ENCODE results near the gene TSPO.
"Not testable (repeated sequence)": the region's sequence is repeated elsewhere in the genome, so short reads cannot be mapped to it uniquely, and the experiment has no call there.

Gene TSPO

DNA sequence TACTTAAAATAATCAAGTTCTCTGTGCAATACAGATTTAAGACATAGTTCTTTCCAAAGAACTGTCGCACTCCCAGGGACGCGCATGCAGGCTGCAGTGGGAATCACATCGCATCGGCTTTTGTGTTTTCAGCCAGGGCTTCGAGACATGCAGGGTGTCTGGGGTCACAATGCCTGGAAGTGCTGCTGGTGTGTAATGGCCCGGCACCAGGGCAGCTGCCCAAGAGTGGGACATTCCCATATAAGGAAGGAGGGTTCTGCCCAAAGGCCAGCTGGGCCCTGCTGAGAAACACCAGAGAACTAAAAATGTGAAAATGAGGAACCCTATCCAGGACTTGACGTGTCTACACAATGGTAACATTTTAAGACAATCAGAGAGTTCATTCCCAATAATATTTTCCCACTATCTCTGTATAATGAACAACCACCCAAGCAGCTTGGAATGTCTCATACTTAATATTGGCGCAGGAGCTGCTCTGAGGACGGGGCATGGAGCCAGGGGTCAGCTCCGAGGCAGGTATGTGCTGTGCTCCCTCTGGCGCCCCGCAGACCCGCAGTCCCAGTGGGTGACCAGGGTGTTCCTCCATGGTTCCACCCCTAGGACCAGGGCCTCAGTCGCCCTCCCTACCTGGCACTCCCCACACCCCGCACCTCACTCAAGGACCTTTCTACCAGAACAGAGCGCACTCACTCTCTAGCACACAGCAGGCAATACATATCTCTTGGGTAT is 19.4 kb upstream of the TSPO start:
- FAIRE-seq: no peak

DNA sequence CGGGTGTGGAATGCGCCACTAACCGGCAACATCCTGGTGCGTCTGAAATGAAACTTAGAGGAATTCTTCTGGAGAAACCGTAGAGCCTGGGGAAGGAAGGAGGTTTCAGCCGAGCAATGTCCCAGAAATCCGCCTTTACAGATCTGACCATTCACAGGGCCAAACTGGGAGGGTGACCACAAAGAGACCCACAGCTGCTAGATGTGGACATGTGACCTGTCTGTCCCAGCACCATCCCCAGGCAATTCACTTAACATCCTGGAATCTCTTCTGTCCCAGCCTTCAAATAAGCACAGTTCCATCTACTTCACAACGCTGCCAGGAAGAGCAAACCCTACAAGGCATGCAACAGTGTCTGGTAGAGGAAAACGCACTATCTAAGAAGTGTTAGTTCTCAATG is 18.0 kb upstream of the TSPO start:
- no peak for FAIRE-seq

GRCh38 chr22:43134553-43134952 is 16.8 kb upstream of the TSPO start:
- FAIRE-seq: no peak

DNA sequence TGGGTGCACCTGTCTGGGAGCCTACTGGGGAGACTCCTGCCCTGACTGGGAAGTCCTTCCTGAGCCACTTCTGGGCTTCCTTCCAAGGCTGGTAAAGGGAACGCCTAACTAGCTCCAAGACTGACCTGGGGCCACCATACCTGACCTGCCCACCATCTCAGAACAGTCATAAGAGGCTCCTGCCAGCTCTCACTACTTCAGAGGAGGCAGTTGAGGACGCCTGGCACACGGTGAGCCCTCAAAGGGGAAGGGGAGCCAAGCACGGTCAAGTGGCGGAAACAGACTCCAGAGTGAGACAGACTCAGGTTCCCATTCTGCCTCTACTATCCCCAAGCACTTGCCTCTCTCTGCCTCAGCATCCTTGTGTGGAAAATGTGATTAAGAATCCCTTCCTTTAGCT is 15.8 kb upstream of the TSPO start:
- no peak for FAIRE-seq

DNA sequence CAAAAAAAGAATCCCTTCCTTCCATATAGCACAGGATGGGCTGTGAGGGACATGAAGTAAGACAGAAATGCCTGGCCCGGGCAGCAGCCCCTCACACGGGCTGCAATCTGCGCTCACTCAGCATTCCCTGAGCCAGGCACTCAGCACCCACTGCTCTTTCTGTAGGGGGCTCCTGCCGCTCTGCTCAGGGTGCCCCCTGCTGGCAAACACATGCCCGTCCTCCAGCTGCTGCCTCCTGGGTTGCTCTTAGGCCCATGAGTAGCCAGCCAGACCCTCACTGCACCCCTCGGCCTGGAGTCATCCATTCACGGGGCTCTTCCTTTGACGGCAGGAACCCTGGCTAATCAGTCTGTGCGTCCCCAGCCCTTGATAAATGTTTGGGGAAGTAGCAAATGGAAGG is 15.1 kb upstream of the TSPO start:
- no peak for FAIRE-seq

DNA sequence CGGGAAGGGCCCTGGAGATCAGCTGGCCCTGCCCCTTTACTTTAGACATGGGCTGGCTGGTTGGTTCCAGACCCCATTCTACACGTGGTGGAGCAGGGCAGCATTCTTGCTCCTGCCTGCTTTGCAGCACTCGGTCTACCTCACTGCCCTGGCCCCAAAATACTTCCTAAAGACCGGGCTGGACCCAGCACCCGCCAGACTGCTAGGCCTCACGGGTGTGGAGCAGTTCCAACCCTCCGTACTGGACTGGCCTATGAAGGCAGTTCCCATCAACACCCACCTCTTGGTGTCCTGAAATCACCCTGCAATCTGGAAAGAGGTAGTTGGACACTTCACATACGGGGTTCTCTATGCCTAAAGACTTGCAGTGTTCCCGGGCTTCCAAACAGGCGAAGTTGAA is 14.6 kb upstream of the TSPO start:
- FAIRE-seq: no peak

DNA sequence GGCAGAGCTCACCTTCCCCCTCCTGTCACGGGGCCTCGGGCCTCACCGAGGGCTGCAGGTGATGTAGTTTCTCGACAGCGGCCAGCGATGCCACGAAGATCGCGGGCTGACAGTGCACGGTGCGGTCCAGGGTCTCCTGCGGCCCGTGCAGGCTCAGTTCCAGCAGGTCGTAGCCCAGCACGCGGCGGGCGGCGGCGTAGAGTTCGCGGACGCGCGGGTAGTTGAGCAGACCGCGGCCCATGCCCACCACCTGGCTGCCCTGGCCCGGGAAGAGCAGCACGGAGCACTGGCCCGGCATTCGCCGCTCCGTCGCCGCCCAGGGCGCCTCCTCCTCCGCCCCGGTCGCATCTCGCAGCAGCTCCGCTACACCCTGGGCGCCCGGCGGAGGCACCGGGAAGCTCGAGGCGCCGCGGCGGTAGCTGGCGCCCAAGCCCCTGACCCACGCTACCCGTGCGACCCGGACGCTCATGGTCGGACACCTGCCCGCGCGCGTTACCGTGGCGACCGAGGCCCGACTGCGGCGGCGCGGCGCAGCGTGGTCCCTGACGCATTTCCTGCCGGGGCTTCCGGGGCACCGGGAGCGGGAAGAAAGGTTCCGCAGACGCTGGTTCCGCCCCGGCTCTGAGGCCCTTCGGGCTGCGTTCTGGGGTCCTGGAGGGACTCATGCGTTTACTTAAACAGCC is 8.3 kb upstream of the TSPO start, which contains the start of gene MCAT:
Gene MCAT, minus strand, starts transcription at position 519 of the 683 bp plus-strand sequence. Its CDS starts 50 bp downstream, at position 469.
- FAIRE-seq: no peak

DNA sequence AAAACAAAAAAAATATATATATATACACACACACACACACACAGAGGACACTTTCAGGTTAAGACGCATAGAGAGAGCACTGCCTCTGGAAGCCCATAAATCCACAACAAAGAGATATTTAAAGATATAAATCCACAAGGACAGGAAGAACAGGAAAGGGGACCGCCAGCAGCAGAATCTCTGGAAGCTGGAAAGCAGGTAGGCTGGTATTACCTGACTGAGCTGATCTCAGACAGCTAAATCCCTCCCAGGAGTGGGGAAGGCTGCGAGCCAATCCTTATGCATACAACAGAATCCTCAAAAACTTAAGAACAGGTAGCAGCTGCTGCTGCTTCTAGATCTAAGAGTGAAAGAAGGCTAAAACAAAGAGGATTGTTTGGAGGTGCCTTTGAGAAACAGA is 6.4 kb upstream of the TSPO start:
- no peak for FAIRE-seq

DNA sequence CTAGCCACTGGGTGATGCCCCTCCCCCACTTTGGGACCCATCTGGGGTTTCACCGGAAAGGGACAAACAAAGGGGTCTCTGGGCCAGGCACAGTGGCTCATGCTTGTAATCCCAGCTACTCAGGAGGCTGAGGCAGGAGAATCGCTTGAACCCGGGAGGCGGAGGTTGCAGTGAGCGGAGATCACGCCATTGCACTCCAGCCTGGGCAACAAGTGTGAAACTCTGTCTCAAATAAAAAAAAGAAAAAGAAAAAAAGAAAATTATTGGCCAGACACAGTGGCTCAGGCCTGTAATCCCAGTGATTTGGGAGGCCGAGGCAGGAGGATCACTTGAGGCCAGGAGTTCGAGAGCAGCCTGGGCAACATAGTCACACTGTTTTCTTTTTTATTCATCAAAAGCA is 6.0 kb upstream of the TSPO start:
- FAIRE-seq: not testable (repeated sequence)

DNA sequence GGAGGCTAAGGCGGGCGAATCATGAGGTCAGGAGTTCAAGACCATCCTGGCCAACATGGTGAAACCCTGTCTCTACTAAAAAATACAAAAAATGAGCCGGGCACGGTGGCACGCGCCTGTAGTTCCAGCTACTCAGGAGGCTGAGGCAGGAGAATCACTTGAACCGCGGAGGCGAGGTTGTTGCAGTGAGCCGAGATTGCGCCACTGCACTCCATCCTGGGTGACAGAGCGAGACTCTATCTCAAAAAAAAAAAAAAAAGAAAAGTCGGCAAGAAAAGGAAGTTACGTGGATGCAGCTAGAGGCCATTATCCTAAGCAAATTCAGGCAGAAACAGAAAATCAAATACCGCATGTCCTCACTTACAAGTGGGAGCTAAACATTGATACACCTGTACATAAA is 5.0 kb upstream of the TSPO start:
- not testable (repeated sequence) for FAIRE-seq

DNA sequence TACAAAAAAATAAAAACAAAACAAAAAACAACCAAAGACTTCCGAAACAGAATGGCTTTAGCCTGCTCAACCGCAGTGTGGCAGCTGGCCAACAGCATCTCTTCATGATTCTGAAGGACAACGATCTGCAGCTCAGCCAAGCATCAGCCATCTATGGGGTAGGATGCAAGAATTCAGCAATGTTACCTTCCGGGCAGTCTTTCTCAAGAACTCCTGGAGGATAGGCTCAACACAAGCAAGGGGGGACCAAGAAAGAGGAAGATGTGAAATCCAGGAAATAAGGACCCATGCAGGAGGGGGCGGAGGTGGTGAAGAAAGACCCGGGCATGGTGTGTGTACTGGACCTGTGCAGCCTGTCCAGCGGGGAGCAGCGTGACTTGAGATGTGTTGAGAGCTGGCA is 3.5 kb upstream of the TSPO start:
- no peak for FAIRE-seq

GRCh38 chr22:43148581-43148980 is 2.8 kb upstream of the TSPO start:
- FAIRE-seq: no peak

GRCh38 chr22:43150731-43151206 is 590 bp upstream of the TSPO start:
- FAIRE-seq: no peak

DNA sequence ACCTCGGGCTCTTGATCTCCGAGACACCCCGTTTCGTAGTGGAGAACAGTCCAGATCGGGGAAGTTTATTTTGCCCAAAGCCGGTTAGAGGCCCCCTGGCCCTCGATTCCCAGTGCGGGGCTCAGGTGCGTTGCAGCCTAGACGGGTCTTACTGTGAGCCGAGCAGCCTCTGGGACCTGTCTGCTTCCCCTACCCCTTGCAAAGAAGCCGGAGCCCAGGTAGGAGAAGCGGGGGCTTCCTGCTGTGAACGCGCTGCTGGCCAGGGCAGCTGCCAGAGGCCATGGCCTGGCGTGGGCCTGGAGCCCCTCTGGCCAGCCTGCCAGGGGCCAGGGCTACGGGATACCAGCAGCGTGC is 621 bp downstream of the TSPO start:
- FAIRE-seq: no peak

DNA sequence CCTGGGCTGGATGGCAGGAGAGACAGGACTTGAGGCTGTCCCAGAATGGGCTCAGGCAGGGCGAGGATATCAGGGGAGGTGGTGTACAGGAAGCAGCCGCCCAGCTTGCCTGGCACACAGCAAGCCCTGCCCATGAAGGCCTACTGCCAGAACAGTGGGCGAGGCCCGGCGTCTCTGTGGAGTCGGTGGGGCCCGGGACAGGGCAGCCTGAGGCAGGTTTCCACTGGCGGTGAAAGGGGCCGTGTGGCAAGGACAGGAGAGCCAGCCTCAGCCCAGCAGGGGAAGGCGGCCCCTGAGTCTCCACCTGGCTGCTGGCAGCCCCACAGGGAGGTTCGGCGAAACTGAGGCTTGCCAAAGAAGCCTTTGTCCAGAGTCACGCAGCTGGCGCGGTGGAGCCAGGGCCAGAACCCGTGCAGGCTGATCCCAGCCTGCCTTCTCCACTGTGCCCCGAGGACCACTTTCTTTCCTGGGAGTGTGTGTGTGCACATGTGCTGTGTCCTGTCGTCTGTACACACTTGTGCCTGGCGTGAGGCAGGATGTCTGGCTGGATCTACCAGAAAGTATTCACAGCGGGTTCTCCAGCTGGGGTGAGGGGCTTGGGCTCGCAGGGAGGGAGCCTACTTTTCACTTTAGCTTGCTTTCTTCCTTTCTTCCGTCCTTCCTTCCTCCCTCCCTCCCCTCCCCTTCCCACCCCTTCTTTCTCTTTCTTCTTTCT is 1.2 kb downstream of the TSPO start:
- no peak for FAIRE-seq

GRCh38 chr22:43153899-43154298 is 2.5 kb downstream of the TSPO start:
- FAIRE-seq: no peak

DNA sequence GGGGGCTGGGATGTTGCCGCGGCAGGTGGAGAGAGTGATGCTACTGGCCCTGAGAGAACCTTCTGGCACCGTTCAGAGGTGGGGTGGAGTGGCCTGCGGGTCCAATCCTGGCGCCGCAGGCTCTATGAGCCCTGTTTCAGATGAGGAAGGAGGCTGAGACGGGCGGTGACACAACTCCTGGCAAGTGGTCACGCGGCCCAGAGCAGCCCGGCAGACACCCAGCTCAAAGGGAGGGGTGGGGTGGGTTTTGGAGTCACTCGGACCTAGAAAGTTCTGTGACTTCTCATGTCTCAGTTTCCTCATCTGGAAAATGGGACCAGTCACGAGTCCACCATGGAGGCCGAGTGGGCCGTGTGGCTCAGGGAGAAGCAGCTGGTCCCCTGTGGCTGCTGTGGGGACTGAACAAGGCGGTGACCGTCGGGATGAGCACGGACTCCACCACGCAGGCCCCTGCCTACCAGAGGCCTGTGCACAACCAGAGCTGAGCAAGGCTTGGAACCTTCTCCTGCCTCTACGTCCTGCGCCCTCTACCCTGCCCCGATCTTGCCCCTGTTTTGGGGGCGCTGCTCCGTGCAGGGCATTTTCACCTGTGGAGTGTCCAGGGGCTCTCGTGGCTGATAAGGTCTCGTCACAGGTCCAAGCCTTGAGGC is 3.7 kb downstream of the TSPO start:
- FAIRE-seq: no peak

DNA sequence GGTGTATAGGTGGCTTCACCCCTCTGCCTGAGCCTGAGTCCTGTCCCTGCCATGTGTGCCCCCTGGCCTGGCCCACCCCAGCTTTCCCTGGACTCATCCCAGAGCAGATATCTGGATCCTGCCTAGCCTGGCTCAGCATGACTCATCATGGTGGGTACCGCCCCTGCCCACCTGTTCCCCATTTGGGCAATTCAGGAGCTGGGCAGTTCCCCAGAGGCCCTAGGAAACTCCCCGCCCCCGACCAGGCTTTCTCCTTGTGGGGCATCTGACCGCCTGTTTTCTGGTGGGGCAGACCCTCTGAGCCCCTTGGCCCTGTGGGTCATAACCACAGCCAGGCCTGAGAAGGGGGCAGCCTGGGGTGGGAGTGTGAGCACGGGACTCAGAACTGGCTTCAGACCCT is 4.4 kb downstream of the TSPO start:
- no peak for FAIRE-seq

GRCh38 chr22:43156413-43156812 is 5.1 kb downstream of the TSPO start:
- no peak for FAIRE-seq

- FAIRE-seq: no peak
Measured at GRCh38 chr22:43157874-43158546, 6.7 kb downstream of the TSPO start.

DNA sequence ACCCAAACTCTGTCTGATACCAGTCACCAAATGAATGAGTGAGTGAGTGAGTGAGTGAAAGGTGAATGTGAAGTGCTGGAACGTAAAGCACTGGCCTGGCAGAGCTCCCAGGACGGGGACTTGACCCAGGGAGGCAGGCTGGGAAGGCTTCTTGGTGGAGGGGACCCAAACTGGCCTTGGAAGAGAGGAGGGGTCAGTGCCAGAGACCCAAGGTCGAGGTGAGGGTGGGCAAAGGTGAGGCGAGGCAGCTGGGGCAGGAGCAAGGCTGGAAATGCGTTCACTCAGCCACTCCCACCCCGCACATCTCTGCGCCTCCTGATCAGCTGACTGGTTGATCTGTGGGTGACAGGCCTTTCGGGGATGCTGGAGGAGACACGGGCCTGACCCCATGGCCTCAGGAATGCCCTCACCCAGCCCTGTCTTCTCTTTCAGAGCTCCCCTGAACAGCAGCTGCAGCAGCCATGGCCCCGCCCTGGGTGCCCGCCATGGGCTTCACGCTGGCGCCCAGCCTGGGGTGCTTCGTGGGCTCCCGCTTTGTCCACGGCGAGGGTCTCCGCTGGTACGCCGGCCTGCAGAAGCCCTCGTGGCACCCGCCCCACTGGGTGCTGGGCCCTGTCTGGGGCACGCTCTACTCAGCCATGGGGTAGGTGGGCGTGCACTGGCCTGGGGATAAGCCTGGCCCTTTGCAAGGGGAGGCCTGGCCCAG is 7.6 kb downstream of the TSPO start:
- FAIRE-seq: no peak

- FAIRE-seq: no peak
Measured at GRCh38 chr22:43159484-43160178, 8.3 kb downstream of the TSPO start.
